Stimulated activated CD4-positive, alpha-beta T cell treated with anti-CD3 and anti-CD28 coated beads, Interleukin-12 subunit alpha, Interleukin-12 subunit beta, amount 100 ng/mL, for 48 hours (primary cell): Measurements from ENCODE around the gene STMN1.

Source experiments
- DNase-seq, 3 donors: peaks; one replicate each; pipeline ENCODE4 v3.0.0-alpha.2; 2020; ENCODE audit warnings: low read depth in 2 of 3, low spot score in 1 of 3

Gene STMN1

DNA sequence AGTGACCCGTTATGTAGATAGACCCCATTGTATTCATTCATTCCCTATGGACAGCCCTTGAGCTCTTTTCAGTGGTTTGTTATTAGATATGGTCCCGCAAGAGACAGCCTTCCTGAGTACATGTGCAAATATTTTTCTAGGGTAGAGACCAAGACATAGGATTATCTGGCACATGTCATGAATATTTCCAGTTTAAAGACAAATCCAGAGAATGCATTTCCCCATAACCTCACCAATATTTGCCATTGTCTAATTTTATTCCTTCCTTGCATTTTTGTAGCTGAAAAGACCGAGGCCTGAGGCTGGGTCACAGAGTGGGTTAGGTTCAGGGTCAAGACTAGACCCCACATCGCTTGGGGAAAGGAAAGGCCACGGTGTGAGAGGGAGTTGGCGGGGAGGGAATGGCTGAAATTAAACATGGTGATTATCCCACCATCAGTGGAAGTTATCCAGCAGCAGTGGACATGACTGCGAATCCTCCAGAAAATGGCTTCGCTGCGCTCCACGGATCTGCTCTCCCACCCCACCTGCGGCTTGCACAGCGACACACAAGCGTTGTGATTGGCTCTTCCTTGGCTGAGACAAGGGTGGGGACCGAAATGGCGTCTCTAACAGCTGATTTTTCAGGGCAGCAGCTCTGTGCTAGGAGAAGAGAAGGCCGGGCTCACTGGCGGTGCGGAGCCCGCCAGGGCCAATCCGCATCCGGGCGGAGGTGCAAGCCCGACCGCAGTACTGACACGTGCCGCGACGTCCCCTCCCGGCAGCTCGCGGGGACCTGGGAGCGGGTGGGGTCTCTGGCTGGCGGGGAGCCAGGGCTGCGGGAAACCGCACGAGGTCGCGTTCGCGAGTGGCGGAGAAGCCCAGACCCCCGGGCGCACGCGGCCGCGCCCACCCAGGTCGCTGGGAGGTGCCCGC is 16.1 kb upstream of the STMN1 start:
- peak in 1 of 3 donors; percentile 12 for DNase-seq

DNA sequence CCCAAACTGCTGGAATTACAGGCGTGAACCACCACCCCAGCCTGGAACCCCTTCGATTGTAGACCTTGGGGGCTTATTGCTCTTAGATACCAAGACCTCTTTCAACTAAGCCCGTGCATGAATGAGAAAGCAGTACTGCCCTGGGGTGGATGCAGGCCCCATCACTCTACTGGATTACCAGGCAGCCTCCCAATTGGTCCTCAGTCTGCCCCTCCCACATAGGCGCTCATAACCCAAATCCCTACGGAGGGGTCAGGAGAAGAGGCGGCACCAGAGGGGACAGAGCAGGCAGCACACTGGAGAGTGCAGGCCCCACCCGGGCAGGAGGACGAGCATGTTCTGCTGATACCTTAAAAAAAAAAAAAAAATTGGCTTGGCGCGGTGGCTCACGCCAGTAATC is 12.4 kb upstream of the STMN1 start:
- DNase-seq, result no peak

DNA sequence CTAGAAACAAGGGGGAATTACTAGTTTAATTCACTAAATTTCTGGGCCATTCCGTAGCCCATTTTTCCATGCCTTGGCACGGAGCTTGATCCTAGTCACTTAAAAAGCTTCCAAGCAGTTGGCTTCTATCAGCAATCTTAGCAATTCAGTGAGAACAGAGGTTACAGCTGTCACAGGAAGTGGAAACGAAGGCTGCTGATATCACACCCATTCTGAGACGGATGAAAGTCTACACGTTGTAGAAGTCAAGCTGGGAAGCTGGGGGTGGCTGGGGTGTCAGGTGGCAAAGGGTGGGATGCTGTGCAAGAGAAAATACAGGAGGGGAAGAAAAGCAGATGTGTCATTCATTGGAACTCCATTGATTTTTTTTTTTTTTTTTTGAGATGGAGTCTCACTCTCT is 11.8 kb upstream of the STMN1 start:
- no peak for DNase-seq

GRCh38 chr1:25916460-25916859 is 10.2 kb upstream of the STMN1 start:
- no peak for DNase-seq

DNA sequence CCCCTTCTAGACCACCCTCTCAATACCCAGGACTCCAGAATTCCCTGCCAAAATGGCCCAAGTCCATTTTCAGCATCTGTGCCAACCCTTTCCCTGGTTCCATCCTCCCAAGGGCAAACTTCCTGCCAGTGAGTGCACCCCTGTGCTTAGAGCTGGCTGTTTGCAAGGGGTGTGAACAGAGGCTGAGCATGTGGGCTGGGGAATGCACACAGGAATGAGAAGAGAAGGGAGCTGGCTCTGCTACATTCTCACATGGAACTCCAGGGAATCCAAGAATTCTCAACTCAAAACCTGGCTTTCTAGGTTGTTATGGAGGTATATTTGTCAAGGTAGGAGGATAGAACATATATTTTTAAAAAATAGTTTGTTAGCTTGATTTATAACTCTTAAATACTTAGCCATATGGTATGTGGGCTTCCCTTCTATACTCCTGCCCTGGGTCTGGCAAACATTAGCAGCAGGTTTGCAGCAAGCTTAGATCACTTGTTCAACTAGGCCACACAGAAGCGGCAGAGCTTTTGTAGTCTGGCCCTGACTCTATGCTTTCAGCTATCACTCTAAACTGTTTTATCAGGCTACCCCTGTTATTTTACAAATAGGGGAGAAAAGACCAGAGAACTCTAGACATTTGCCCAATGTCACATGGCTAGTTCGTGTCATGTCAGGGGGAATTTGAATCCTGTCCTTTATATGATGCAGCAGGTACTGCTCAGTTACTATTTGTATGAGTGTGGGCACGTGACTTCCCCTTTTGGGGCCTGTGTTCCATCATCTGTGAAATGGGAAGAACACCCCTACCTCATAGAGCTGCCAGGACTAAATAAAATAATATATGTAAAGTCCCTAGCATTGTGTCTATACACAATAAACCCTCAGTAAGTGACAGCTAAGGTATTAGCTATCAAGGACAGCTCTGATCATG is 8.1 kb upstream of the STMN1 start:
- no peak for DNase-seq

- no peak for DNase-seq
Measured at GRCh38 chr1:25913206-25913605, 7.0 kb upstream of the STMN1 start.

DNA sequence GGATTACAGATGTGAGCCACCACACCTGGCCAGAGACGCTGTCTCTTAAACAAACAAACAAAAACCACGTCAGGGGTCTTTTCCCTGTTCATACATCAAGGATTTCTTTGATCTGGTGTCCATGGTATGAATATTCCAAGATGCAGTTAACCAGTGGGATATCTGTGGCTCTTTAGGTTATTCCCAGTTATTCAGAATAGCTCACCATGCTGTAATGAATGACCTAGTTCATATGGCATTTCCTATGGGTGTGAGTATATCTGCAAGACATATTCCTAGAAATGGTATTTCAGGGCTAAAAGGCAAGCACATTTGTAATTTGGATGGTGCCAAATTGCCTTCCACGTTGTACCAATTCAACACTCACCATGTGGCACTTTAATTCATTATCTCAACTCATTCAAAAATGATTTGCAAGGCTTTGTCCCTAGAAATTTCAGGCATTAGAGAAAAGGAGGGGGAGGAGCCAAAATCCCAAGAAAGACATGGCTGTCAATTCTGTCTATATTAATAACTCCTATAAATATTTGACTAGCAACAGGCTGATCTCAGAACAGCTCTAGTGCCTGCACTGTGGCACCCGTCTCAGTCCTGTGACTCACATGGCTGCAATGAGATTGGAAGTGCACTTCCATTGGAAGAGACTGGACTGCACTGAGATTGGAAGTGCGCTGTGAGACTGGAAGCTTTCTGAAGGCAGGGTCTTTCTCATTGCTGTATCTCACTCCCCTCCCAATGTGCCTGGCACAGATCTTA is 6.0 kb upstream of the STMN1 start:
- no peak for DNase-seq

GRCh38 chr1:25911162-25911561 is 4.9 kb upstream of the STMN1 start:
- no peak for DNase-seq

DNA sequence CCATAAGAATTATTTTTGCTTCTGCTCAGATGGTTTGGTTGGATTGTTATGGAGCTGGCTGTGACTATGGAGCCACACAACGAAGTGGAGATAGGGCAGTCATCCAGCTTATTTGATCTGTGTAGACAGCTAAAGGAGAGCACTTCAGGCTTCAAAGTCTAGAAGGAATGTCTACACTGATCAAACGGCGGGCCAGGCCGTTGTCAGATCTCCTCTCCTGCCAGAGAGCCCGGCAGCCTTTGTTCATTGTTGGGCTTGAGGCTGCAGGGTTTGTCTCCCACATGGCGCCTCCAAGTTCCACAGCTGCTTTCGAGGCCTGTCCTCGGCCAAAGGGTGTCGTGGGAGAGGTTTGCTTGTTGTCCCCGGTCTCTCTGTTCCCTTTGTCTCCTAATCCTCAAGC is 2.8 kb upstream of the STMN1 start:
- no peak for DNase-seq

DNA sequence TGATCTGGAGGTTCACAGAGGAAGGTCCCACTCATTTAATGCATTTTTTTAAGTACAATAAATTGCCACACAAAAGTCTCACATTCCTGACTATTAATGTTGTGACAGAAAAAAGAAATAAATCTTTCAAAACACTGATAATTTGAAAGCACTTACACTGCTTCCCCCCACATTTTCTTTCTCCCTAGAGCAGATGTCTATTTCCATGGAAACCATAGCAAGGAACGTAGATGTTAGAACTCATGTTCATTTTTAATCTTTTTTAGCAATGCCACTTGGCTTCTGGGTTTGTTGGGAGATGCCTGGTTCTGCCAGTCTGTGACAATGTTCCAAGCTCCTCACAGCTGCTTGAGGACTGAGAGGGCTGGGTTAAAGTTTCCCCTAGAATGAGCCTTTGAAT is 1.9 kb upstream of the STMN1 start:
- no peak for DNase-seq

- DNase-seq, result no peak
Measured at GRCh38 chr1:25907601-25908000, 1.4 kb upstream of the STMN1 start.

DNA sequence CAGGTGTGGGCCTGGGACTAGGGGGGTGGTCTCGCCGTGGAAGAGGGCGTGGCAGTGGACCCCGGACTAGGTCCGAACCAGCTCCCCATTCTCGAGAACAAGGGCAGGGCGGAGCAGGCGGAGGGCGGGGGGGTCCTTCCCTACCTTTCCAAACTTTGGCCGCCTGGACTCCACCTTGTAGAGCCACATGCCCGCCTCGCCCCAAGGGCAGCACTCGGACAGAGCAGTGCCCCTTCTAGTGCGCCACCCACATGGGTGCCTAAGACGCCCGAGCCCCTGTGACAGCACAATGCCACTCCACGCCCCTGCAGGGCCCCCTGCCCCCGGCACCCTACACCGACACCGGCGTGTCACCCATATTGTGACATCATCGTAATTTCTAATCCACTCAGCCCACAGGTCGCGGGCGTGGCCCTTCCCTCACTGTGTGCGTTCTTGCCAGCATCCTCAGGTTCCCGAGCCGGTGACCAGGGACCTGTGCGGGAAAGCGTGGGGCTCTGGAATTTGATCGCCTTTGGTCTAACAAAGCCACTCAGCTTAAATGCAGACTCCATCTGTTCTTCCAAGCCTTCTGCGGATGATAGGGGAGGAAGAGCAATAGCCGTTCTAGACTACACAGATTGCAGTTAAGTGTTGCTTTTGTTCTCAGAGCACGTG is 553 bp upstream of the STMN1 start:
- DNase-seq, result no peak

DNA sequence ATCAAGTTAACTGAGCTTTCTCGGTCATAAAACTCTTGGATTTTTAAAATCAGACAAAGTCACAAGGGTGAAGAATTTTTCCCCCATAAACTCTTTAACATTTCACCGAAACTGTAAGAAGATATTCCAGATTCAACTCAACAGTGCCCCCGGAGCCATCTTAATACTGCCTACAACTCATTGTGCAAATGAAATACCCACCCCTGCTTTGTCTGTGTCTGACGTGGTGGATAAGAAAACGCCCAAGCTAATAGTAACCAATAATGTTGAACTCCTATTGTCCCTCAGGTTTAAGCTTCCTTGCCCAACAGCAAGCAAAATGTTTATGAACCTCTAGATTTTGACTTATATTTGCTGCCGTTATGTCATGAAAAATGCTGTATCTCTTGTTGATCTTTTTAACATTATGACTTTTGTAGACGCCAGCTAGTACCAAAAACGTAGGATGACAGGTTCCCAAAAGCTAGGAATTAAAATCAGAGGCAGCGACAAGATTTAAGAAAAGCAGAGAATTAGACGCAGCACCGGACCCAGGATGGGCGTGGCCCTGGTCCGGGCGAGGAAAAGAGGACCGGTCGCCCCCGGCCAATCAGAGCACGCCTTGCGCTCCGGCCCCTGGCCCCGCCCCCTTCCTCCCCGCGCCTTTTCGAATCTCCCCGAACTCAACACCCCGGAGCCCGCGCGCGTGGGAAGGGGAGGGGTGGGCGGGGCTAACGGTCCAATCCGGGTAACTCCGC is 1.1 kb downstream of the STMN1 start:
- DNase-seq, result peak; percentile 94 to 98 (median 97)

- DNase-seq, result no peak
Measured at GRCh38 chr1:25903986-25904385, 2.2 kb downstream of the STMN1 start.

GRCh38 chr1:25902462-25902861 is 3.8 kb downstream of the STMN1 start:
- no peak for DNase-seq

DNA sequence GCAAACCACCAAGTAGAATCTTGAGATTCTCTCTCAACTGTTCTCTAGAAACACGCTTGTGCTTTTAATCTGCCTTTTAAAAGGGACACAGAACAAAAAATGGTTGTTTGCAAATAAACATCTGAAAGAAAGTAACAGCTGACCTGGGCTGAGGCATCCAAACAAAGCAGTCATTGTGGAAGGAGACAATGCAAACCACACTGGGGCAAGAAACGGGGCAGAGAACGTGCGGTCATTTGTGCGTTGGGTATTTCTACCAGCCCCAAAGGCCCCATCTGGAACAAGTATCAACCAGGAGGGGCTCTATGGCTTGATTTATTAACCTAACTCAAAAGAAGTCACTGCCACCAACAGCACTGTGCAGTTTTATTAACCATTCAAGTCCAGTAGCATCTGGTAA is 6.0 kb downstream of the STMN1 start:
- DNase-seq, result no peak

GRCh38 chr1:25899792-25900191 is 6.4 kb downstream of the STMN1 start:
- no peak for DNase-seq

DNA sequence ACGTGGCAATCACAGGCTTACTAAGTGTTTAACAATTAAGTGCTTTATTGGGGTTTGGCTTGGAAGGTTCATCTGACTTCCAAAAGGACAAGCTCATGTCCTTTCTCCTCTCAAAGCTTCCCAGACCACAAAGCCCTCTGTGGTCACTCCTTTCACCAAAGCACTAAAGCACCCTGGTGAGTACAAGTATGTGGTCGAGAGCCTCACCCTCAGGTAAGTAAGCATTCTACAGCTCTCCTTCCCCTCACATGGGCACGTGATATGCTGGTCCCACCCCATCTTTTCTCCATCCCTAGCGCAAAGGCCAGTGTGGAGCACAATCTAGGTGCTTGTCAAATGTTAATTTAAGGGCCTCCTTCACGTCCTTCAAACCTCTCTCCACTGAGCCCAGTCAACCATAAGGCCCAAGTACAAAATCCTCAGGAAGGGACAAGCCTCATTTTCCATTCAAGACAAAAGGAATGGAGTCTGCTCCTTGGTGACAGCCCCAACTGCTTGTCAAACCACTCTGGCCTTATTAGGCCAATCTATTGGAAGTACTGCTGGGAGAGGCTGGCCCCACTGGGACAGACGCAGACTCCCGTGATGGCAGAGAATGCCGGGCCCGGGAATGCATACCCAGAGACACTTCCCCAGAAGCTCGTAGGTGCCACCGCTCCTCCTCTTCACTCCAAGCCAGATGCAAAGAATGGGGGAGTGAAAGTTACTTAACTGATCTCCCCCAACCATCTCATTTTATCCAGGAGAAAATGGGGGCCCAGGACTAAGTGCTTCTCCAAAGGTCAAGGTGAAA is 7.8 kb downstream of the STMN1 start:
- no peak for DNase-seq

GRCh38 chr1:25897754-25898153 is 8.5 kb downstream of the STMN1 start:
- no peak for DNase-seq
